ENCODE measurements around the gene FXYD6.

The FXYD6 gene

GRCh38 chr11:117906710-117907109 lies 30.3 kb upstream of the FXYD6 start:
- no peak overlapping the region for H3K4me3 ChIP-seq (ENCODE audit: low read depth, low read length)
- TF ChIP-seq, protein P1, sequence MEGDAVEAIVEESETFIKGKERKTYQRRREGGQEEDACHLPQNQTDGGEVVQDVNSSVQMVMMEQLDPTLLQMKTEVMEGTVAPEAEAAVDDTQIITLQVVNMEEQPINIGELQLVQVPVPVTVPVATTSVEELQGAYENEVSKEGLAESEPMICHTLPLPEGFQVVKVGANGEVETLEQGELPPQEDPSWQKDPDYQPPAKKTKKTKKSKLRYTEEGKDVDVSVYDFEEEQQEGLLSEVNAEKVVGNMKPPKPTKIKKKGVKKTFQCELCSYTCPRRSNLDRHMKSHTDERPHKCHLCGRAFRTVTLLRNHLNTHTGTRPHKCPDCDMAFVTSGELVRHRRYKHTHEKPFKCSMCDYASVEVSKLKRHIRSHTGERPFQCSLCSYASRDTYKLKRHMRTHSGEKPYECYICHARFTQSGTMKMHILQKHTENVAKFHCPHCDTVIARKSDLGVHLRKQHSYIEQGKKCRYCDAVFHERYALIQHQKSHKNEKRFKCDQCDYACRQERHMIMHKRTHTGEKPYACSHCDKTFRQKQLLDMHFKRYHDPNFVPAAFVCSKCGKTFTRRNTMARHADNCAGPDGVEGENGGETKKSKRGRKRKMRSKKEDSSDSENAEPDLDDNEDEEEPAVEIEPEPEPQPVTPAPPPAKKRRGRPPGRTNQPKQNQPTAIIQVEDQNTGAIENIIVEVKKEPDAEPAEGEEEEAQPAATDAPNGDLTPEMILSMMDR (IDR thresholded peaks at IDR 0.05; ENCODE audit: borderline replicate concordance, insufficient read depth, low read depth, low read length): no peak

DNA sequence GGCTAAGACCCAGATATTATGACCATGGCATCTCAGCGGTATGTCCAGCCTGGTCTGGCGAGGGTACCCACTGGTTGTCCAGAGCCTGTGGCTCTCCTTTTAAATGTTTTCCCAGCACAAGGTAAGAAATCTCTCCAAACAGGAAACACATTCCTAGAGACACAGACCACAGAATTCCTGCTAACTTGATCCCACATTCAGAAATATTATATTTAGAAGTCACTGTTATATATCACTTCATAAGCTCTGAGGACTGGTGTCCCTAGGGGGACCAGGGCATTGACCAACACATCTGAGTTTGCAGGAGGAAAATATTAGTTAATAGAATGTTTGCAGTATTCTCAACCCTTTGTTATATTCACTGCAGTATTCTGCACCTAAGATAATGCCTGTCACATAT lies 29.7 kb upstream of the FXYD6 start:
- TF ChIP-seq, protein P1 (IDR thresholded peaks at IDR 0.05; ENCODE audit: borderline replicate concordance, insufficient read depth, low read depth, low read length): no peak
- H3K4me3 ChIP-seq (ENCODE audit: low read depth, low read length): no peak overlapping the region

- TF ChIP-seq, protein P1 (IDR thresholded peaks at IDR 0.05; ENCODE audit: borderline replicate concordance, insufficient read depth, low read depth, low read length): no peak
- H3K4me3 ChIP-seq (ENCODE audit: low read depth, low read length): no peak overlapping the region
These were observed 29.1 kb upstream of the FXYD6 start for GRCh38 chr11:117905524-117905923.

GRCh38 chr11:117903505-117904382 lies 27.3 kb upstream of the FXYD6 start:
- no peak overlapping the region for H3K4me3 ChIP-seq (ENCODE audit: low read depth, low read length)
- TF ChIP-seq, protein P1 (IDR thresholded peaks at IDR 0.05; ENCODE audit: borderline replicate concordance, insufficient read depth, low read depth, low read length): no peak

DNA sequence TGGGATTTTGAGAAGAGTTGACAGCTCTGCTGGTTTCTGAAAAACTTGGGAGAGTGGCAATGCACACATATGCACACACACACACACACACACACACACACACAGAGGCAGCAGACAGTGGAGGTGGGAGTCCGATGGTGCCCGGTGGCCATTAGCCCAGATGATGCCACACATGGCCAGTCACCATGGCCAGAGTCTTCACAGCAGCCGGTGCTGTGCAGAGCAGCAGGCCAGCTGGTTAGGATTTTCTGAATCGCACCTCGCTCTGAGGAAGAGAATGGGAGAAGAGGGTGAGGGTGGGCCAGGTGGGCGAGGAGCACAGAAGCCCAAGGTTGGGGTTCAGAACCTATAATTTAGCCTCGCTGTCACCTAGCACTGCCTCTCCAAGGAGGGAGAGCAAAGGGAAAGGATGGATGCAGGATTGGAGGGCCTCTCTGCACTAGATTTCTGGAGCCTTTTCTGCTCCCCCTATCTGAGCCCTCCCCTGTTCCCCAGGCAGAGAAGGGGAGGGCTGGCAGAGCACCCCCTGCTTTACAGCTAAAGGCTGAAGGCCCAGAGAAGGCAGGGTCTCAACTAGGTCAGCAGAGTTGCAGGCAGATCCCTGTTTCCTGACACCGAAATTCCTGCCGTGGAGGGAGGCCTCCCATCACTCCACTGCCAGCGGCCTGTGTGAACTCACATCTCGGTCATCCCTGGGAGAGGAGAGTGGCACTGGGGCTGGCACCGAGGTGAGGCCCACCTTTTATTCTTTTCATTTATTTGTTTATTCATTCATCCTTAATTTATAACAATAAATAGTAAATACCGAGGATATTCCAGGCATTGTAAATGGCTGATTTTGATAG lies 25.8 kb upstream of the FXYD6 start:
- TF ChIP-seq, protein P1 (IDR thresholded peaks at IDR 0.05; ENCODE audit: borderline replicate concordance, insufficient read depth, low read depth, low read length): no peak
- H3K4me3 ChIP-seq (ENCODE audit: low read depth, low read length): no peak overlapping the region

DNA sequence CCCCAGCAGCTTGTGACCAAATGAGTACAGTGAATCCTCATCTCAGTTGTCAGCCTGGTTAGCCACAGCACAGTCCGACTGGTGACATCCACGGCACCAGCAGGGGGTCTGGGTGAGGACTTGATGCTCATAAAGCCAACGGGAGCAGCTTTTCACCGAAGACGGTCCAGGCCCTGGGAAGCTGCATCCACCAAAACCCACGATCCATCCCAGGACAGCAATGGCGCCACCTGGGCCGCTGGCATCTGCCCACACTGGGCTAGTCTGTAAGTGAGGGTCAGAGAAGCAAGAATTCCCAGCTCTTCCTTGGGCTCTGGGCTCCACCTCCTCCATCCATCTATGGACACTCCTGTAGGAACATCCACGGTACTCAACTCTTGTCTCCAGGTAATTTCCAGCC lies 25.1 kb upstream of the FXYD6 start:
- TF ChIP-seq, protein P1 (IDR thresholded peaks at IDR 0.05; ENCODE audit: borderline replicate concordance, insufficient read depth, low read depth, low read length): no peak
- no peak overlapping the region for H3K4me3 ChIP-seq (ENCODE audit: low read depth, low read length)
